HEK293T (cell line): ENCODE results near the gene CCNT2.
"Not testable (repeated sequence)": the region's sequence is repeated elsewhere in the genome, so short reads cannot be mapped to it uniquely, and the experiment has no call there.

Experiments
- CTCF ChIA-PET: fragments of 350-600 bp; formaldehyde crosslinking; extraction: SDS; loops from one replicate; lab custom pipeline; 2021; ENCODE audit warnings: antibody characterized with exemption, inconsistent platforms; lab: Yijun Ruan, JAX
- POLR2A ChIA-PET: fragments of 350-600 bp; formaldehyde crosslinking; extraction: SDS; loops from one replicate; lab custom pipeline; 2020; ENCODE audit warnings: antibody characterized with exemption, inconsistent platforms; lab: Yijun Ruan, JAX
- DNase-seq: peaks from one replicate; pipeline ENCODE4 v3.0.0; 2012; ENCODE audit warnings: mixed read lengths; ENCODE audit errors: extremely low spot score
- ARNT ChIP-seq: fragments of 450-650 bp; IDR thresholded peaks from 2 replicates; pipeline ENCODE4 v1.6.1; 2017; ENCODE audit warnings: mild to moderate bottlenecking
- BHLHE40 ChIP-seq: fragments of 450-650 bp; IDR thresholded peaks from 2 replicates; pipeline ENCODE4 v1.6.1; 2016; ENCODE audit warnings: mild to moderate bottlenecking, moderate library complexity, borderline replicate concordance
- CTBP1 ChIP-seq: fragments of 450-650 bp; IDR thresholded peaks from 2 replicates; pipeline ENCODE4 v1.6.1; 2016; ENCODE audit warnings: borderline replicate concordance
- ELF4 ChIP-seq: fragments of 450-650 bp; IDR thresholded peaks from 2 replicates; pipeline ENCODE4 v1.6.1; 2017; ENCODE audit warnings: antibody characterized with exemption
- FOXA1 ChIP-seq: fragments of 450-650 bp; IDR thresholded peaks from 2 replicates; pipeline ENCODE4 v1.6.1; 2016; ENCODE audit warnings: mild to moderate bottlenecking
- FOXK2 ChIP-seq: fragments of 450-650 bp; IDR thresholded peaks from 2 replicates; pipeline ENCODE4 v1.6.1; 2016; ENCODE audit warnings: mild to moderate bottlenecking
- FOXM1 ChIP-seq: fragments of 450-650 bp; IDR thresholded peaks from 2 replicates; pipeline ENCODE4 v1.6.1; 2017; ENCODE audit warnings: mild to moderate bottlenecking, borderline replicate concordance
- HDGF ChIP-seq: fragments of 450-650 bp; IDR thresholded peaks from 2 replicates; pipeline ENCODE4 v1.6.1; 2017; ENCODE audit warnings: antibody characterized with exemption, borderline replicate concordance
- L3MBTL2 ChIP-seq: fragments of 450-650 bp; conservative IDR thresholded peaks from 2 replicates; pipeline ENCODE4 v1.6.1; 2016; ENCODE audit warnings: mild to moderate bottlenecking
- LEF1 ChIP-seq: fragments of 450-650 bp; IDR thresholded peaks from 2 replicates; pipeline ENCODE4 v1.6.1; 2017; ENCODE audit warnings: mild to moderate bottlenecking, borderline replicate concordance
- NFRKB ChIP-seq: fragments of 450-650 bp; IDR thresholded peaks from 2 replicates; pipeline ENCODE4 v1.6.1; 2016; ENCODE audit warnings: mild to moderate bottlenecking, moderate library complexity
- PKNOX1 ChIP-seq: fragments of 450-650 bp; IDR thresholded peaks from 2 replicates; pipeline ENCODE4 v1.6.1; 2016
- SP1 ChIP-seq: fragments of 450-650 bp; IDR thresholded peaks from 2 replicates; pipeline ENCODE4 v1.6.1; 2017
- SUZ12 ChIP-seq: fragments of 450-650 bp; IDR thresholded peaks from 2 replicates; pipeline ENCODE4 v1.6.1; 2016; ENCODE audit warnings: mild to moderate bottlenecking
- TARDBP ChIP-seq: fragments of 450-650 bp; IDR thresholded peaks from 2 replicates; pipeline ENCODE4 v1.6.1; 2016
- ZNF384 ChIP-seq: fragments of 450-650 bp; IDR thresholded peaks from 2 replicates; pipeline ENCODE4 v1.6.1; 2016

CCNT2 gene

GRCh38 chr2:134975281-134976009 is 56.8 kb downstream of the CCNT2 start:
- TF ChIP-seq SP1 (no peak), FOXK2 (no peak), HDGF (no peak), ARNT (no peak), BHLHE40 (no peak), ZNF384 (no peak), ELF4 (no peak), LEF1 (no peak), NFRKB (no peak), PKNOX1 (no peak), CTBP1 (no peak), FOXA1 (no peak), L3MBTL2 (no peak), FOXM1 (no peak)
- CTCF ChIA-PET, result no interaction called here
- POLR2A ChIA-PET, result no interaction called here
- DNase-seq, result no peak

- POLR2A ChIA-PET, result no interaction called here
- CTCF ChIA-PET, result no interaction called here
- no peak for TF ChIP-seq SP1
- no peak for TF ChIP-seq PKNOX1
- TF ChIP-seq ELF4, result no peak
- no peak for TF ChIP-seq LEF1
- no peak for TF ChIP-seq ARNT
- TF ChIP-seq SUZ12, result no peak
- no peak for TF ChIP-seq FOXK2
- no peak for TF ChIP-seq HDGF
- no peak for TF ChIP-seq FOXM1
- TF ChIP-seq BHLHE40, result no peak
- no peak for TF ChIP-seq TARDBP
- no peak for TF ChIP-seq ZNF384
- TF ChIP-seq CTBP1, result no peak
- no peak for TF ChIP-seq NFRKB
- no peak for TF ChIP-seq L3MBTL2
- no peak for TF ChIP-seq FOXA1
- no peak for DNase-seq
Observed at GRCh38 chr2:134976074-134976702, 57.6 kb downstream of the CCNT2 start.

- DNase-seq, POLR2A ChIA-PET: not testable (repeated sequence)
- CTCF ChIA-PET, result interaction anchor here (0.6 kb wide), 1 partner anchor 21 kb away, joined by 7 read pairs; no protein-coding TSS in a partner anchor
Observed at GRCh38 chr2:134977104-134977503, 58.5 kb downstream of the CCNT2 start.

GRCh38 chr2:134979221-134979620 is 60.6 kb downstream of the CCNT2 start:
- TF ChIP-seq ARNT (no peak), CTBP1 (no peak), FOXK2 (no peak), HDGF (no peak)
- DNase-seq, result no peak
- ChIA-PET CTCF (no interaction called here), POLR2A (no interaction called here)

- DNase-seq, result no peak
- no peak for TF ChIP-seq LEF1
- no peak for TF ChIP-seq TARDBP
- no peak for TF ChIP-seq ARNT
- TF ChIP-seq CTBP1, result no peak
- TF ChIP-seq BHLHE40, result no peak
- TF ChIP-seq PKNOX1, result no peak
- no peak for TF ChIP-seq L3MBTL2
- no peak for TF ChIP-seq SUZ12
- no peak for TF ChIP-seq FOXA1
- TF ChIP-seq NFRKB, result no peak
- TF ChIP-seq SP1, result no peak
- TF ChIP-seq ELF4, result no peak
- TF ChIP-seq FOXK2, result no peak
- TF ChIP-seq FOXM1, result no peak
- CTCF ChIA-PET, result no interaction called here
- POLR2A ChIA-PET, result no interaction called here
Observed at GRCh38 chr2:134980639-134981038, 62.0 kb downstream of the CCNT2 start.

GRCh38 chr2:134982603-134983002 is 64.0 kb downstream of the CCNT2 start:
- POLR2A ChIA-PET, result no interaction called here
- no peak for TF ChIP-seq NFRKB
- TF ChIP-seq PKNOX1, result no peak
- TF ChIP-seq HDGF, result no peak
- TF ChIP-seq SUZ12, result no peak
- TF ChIP-seq LEF1, result no peak
- no peak for TF ChIP-seq CTBP1
- TF ChIP-seq ELF4, result no peak
- TF ChIP-seq BHLHE40, result no peak
- CTCF ChIA-PET, result no interaction called here
- DNase-seq, result no peak
